CD4-positive, alpha-beta T cell treated with Interleukin-17A for 4 hours (primary cell): Measurements from ENCODE around the gene TPGS2.
A peak's percentile ranks its signal among the peaks of the same experiment; 100 is the strongest.
"Not testable (repeated sequence)": the region's sequence is repeated elsewhere in the genome, so short reads cannot be mapped to it uniquely, and the experiment has no call there.

Experiments
- DNase-seq: peaks from one replicate; pipeline ENCODE4 v3.0.0-alpha.2; 2020; ENCODE audit warnings: mixed read lengths

TPGS2 gene

DNA sequence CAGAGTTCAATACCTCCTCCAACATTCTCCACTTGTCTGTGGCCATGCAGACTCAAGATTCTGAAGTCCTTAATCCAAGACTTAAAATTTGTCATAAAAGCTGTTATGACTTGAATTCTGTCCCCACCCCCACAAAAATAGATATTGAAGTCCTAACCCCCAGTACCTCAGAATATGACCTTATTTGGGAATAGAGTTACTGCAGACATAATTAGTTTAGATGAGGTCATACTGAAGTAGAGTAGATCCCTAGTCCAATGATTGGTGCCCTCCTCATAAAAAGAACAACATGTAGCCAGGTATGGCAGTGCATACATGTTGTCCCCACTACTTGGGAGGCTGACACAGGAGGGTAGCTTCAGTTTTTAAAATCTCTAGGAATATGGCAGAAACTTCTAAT lies 9.2 kb downstream of the TPGS2 start:
- DNase-seq = no peak

DNA sequence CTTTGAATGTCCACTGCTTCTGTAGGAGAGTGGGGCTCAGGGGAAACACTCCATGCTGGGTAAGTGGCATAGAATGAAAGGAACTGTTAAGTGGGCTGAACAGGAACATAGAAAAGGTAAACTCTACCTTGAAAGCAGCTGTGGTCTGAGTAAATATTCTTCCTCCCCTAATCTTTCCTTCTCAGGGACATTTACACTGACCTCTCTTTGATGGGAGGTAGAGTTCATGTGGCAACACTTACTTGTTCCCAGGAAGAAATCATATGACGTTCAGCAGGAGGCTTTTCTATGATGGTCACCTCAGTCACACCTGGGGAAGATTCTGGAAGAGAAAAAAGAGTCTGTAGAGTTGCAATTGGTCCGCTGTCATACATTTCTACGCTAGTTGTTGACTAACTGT lies 10.2 kb downstream of the TPGS2 start:
- DNase-seq = no peak

DNA sequence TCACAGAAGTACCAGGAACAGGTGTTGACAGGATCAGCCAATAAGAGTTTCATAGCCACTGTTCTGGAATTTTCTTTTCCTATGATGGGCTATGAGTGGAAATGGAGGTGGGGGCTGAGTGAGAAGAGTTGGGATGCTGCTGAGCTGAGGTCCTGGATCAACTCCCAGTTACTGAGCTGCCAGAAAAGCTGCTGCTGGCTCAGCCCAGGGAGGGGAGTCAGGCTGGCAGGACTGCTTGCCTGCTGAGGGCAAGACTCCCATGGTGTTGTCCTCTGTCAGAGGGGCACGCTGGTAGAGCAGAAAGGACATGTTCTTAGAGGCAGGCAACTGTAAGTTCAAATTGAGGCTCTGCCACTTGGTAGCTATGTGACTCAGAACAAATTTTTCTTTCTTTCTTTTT lies 11.8 kb downstream of the TPGS2 start:
- no peak for DNase-seq

DNA sequence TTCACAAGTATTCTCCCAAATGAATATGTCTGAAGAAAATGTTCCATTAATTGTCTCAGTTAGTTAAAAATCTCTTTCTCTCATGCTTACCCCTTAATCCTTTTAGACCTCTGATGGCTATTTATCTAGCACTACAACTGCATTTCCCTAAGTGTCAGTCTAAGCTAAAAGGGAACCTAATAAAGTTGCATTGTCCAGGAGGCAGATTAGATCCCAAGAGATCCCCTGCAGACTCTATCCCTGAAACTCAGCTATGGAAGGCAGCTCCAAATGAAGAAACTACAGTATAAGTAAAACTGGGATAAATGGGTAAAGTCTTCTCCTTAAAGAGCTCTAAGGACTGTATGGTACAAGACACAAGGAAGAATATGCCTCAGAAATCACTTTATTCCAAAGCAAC lies 12.7 kb downstream of the TPGS2 start:
- not testable (repeated sequence) for DNase-seq

DNA sequence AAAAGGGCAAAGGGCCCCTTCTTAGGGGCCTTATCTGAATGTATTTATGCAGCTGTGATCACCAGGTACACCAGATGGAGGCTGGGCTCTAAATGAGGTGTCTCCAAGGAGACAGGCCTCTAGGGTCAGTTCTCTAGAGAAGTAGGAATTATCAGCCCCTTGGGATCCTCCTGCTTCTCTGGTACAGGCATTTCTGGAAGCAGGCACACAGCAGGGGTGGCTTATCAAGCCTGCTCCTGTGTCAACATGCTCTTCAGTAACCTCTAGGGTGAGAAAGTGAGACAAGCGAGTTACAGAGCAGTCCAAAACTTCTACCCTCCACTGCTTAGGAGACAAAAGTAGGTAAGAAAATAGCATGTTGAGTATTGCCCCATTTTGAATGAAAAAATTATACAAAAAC lies 13.8 kb downstream of the TPGS2 start:
- DNase-seq = no peak

DNA sequence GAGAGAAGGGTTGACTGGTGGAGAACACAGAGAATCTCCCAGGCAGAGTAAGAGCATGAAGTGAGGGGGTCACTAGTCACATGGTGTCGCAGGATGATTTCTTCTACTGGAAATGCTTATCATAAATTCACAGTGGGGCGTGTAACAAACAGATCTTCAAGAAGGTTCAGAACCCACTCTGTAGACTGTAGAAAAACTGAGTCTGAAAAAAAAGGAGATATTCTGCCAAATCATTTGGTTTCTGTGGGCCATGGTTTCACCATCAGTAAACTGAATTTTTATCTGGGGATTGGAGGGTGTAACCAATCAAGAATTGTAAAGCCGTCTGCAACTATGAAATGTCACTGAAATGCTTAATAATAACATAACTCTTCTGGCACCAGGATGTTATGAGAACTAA lies 15.0 kb downstream of the TPGS2 start:
- no peak for DNase-seq

DNA sequence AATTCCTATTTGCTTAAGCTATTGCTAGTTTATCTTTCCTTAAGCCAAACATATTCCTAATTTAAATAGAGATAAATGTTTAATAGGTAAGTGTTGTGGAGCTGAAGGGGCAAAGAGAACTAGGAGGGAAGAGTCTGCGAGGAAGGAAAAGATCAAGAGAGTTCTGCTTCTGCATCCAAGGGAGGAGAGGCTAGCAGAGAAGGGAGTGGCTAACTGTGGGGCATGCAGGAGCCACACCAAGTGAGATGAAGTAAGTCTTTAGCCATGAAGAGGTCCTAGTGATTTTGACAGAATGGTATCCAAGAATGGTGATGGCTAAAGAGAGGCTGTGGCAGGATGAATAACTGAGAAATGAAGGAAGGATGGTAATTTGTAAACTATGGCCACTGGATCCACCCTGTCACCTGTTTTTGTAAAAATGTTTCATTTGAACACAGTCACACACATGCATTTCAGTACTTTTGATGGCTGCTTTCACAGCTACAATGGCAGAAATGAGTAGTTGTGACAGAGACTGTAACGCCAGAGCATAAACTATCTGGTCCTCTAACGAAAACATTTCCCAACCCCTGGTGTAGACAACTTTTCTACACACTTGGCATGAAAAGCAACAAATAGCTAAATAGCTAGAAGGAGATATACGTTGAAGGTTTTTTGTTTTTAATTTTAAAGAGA lies 15.6 kb downstream of the TPGS2 start:
- no peak for DNase-seq

DNA sequence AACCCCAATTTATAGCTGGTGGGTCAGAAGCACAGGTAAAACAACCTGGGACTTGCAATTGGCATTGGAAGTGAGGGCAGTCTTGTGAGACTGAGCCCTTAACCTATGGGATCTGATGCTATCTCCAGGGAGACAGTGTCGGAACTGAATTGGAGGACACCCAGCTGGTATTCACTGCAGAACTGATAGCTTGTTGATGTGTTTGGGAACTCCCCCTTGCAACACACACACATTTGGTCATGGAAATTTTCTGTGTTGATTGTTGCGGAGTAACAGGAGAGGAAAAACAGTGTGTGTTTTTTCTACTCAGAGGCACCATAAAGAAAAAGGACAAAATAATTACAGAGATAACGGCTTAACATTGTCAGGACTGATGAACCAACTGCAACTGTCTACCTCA lies 16.1 kb downstream of the TPGS2 start:
- DNase-seq = no peak

DNA sequence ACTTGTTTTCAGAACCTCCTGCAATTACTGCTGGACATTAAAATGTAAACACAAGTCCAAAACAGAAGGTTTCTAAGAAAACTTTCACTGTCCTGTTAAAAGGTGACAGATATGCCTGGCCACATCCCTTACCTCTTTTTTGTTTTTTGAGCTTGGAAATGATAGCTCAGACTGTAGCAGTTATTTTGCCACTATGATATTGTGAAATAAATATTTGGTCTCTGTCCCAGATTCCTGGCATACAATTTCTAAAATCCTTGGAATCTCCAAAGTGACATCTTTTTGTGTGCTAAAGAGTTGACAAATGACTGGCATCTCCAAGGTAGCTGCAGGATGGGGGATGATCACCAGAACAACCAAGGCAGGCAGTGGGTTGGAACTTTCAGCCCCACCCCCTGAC lies 16.8 kb downstream of the TPGS2 start:
- no peak for DNase-seq

DNA sequence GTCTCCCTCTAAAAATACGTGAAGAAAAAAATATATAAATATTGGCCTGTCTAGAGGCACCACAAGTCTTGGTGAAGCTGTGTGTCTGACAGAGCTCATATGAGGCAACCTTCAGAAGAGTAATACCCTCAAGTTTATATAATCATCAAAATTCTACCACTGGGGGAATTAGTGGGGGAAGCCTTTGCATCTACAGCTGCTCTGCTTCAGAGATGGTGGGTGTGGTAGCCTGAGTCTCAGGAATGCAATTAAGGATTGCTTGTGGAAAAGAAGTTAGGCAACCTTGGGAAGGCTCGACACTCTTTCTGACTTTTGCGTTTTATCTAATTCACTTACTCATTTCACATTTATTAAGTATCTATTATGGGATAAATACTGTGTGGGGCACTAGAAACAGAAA lies 17.4 kb downstream of the TPGS2 start:
- DNase-seq = no peak

DNA sequence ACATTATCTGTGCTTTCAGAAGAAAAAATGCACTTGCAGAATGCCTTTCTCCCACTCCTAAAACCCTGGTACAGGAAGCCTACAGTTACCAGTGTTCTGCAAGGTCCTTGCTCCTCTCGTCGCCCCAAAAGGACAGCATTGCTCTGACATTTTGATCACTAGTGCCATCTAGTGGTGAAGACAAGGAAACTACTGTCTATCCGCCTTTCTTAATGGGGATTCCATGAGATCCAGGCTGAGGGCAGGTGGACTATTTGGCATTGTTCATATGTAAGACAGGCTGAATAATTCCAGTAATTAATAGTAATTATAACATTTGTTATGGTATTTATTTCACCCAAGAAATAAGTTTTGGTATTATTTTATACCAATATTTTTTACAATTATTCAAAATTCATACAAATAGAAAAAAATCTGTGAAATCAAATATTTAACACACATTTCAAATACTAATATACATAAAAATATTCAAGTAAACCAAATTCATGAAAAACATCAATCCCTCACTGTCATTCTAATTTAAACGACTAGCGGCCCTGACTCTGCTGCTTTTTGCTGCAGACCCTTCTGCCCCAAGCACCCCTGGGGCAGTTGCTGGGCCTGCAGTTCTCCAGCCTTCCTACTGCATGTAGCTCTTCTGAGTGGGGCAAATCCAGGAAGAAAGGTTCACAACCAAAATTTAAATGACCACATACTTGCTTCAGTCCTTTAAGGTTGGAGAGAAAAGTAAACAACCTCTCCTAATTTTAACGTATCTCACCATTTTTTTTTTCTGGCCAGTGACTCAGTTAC lies 19.0 kb downstream of the TPGS2 start:
- peak; percentile 50 for DNase-seq

DNA sequence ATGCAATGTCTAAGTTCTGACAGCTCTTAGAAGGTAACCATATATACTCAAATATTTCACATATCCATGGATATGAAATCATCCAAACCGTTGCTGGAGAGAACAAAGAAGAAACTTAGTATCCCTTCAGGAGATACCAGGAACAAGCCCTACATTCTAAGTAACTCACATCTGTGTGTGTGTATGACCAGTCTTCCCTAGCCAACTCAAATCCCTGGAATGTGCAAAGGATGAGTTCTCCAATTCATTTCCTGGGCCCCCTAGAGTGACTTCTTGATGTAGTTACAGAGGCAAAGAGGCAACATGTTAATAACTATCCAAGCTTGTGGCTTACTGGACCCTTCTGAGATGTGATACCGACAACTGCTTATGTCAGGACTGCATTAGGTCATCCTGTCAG lies 20.1 kb downstream of the TPGS2 start:
- no peak for DNase-seq

DNA sequence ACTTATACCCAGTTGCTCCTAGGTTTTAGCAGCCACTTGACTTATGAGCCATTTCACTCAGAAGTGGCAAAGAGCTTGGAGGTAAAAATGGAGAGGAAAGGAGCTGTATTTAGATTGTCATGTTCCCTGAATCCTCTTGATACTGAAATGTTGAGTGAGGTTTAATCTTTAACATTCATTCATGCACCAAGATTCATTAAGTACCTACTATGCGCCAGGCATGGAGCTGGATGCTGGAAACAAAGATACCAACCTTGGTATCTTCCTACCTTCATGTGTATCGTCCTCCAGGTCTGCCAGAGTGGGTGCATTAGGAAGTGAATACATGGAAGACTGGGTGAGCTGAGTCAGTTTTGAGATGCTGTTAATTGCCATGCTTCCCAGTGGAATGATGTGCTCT lies 23.7 kb downstream of the TPGS2 start:
- no peak for DNase-seq

DNA sequence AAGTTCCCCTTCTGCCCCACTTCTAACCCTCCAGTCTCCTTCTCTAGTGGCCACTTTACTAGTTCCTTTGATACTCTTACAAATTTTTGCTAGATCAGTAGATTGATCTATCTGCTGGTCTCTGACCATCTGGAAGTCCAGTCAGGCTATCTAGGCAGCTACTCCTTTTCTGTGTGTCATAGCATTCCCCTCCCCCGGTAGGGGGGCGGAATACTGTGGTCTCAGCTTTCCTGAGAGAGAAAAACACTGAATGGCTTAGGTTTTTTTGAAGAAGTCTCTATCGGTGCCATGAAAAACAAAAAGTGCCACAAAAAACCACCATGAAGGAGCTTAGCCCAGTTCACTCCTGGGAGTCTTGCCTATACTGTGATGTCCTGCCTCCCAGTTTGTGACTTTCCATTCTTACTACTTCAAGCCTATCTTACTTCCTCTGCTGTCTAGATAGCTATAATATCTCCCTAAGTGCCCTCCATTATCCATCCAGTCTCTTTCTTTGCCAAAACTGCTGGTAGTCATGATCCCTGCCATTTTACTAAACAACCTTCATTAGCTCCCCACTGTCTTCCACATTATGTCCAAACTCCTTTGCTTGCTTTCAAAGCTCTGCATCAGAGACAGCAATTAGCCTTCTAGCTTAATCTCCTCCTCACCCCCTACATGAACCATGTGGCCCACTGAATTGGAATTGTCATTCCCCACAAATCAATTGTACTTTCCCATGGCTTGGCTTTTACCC lies 29.9 kb downstream of the TPGS2 start:
- no peak for DNase-seq

DNA sequence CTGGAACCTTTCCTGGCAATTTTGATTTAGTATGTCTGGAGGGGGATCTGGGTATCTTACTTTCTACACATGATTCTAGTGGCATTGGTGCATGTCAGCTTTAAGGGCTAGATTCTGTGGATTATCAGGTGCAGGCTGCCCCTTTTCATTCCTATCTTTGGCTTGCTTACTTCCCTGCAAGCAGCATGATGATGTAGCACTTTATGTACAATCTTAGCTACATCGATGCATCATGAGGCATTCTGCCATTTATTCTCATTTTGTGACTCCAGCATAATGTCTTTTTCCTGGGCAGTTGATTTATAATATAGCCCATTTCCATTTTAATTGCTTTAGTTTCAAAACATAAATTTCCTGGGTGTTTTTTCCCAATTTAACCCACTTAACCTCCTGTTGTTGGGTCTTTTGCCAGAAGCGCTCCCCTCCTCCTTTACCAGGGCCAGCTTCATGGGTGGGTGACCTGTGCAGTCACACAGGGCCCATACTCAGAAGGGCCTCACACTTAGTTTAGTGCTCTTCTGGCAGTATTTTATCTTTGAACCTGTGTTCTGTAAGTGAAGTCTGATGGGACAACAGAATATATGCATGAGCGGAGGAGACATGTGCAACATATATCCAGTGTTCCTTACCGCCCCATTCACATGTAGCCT lies 36.0 kb downstream of the TPGS2 start:
- DNase-seq = no peak

DNA sequence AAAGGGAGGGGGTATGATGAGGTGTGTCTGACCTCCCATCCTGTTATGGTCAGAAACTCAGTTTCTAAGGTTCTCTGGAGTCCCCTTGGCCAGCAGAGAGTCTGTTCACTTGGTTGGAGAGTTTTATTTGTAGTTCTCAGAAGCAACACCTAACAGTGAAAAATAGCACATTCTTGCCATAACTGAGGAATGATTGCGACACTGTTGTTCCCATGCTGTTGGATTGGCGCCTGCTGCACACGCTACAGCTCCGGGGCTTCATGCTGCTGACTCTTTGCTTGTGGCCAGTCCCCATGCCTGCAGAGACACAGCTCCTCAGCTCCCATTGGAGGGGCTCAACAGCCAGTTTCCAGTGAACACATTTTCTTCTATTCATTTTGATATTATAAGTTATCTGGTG lies 42.1 kb downstream of the TPGS2 start:
- no peak for DNase-seq

DNA sequence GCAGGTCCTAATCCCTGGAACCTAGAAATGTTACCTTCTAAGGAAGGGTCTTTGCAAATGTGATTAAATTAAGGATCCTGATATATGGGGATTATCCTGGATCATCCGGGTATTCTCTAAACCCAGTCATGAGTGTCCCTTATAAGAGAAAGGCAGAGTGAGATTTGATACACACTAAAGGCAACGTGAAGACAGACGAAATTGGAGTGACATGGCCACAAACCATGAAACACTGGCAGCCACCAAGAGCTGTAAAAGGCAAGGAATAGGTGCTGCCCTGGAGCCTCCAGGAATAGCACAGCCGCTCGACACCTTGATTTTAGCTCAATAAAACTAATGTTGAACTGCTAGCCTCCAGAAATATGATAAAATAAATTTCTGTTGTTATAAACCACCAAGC lies 45.0 kb downstream of the TPGS2 start:
- DNase-seq = no peak

DNA sequence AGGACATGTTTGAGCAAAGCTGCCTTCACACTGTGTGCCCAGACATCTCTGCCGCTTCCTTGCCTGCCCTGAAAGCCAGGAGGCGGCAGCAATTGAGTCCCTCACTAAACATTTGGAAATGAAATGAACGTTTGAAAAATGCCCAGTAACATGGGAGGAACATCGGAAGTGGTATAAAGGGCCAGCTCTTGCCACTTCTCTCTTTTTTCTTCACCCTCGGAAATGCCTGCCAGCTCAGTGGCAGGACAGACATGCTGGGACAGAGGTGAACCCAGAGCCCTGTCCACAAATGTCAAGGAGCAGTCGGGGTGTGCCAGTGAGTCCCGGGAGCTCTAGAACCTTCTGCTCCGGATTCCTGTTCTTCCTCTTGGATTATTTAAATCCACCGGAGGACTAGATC lies 46.1 kb downstream of the TPGS2 start:
- DNase-seq = no peak

DNA sequence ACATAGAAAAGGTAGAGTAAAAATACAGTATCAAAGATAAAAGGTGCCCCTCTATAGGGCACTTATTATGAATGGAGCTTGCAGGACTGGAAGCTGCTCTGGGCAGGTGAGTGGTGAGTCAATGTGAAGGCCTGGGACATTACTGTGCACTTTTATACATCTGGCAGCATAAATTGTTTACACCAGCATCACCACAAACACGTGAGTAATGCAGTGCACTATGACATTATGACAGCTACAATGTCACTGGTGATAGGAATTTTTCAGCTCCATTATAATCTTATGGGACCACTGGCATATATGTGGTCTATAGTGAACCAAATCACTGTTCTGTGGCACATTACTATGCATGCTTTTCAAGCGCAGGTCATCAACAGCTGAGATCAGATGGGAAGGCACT lies 48.1 kb downstream of the TPGS2 start:
- DNase-seq = no peak

DNA sequence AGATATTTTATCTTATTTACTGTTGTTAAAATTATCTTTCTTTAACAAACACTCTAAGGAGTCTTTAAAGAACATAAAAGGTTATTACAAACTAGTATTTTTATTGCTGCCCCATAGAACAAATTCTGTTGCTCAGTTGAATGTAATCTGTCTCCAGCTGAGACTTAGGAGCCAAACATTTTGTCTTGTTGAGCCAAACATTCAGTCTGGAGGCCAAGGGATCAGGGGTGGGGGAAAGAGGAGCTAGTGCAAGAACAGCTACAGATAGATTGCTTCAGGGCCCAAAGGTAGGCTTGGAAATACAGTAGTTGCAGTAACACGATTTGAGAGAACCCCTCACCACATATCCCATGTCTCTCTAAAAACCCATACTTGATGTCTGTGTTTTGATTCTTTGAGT lies 51.2 kb downstream of the TPGS2 start:
- DNase-seq = no peak

DNA sequence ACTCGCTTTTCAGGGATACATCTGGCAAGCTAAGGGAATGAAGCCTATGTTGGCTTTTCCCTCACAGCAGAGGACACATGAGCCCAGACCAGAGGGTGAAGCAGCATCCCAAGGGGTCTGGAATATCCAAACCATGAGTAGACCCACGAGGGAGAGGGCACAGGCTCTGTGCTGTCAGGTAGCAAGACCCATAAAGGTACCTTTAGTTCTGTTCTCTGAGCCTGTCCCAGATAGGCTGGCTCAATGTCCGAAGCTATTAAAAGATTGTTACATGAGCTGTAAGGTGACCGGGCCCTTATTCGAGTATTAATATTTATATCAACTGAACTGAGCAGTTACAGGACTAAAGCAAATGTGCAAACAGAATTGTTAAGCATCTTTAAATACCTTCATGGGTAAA lies 52.2 kb downstream of the TPGS2 start:
- DNase-seq = no peak

DNA sequence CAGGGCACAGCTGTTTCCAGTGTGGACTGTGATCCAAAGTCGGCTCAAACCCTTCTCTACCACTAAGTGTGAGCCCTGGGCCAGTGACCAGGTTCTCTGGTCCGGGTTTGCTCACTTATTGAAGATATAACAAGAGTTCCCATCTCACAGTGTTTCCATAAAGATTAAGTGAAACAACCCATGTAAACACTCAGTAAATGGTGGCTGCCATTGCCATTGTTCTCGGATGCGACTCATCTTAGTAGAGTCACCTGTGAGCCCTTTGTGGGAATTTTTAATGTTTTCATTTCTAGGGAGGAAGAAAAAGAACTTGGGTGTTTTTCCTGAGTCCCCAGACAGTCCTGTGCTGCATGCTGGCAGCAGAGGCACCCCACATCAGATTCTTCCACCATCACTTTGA lies 53.4 kb downstream of the TPGS2 start:
- no peak for DNase-seq

DNA sequence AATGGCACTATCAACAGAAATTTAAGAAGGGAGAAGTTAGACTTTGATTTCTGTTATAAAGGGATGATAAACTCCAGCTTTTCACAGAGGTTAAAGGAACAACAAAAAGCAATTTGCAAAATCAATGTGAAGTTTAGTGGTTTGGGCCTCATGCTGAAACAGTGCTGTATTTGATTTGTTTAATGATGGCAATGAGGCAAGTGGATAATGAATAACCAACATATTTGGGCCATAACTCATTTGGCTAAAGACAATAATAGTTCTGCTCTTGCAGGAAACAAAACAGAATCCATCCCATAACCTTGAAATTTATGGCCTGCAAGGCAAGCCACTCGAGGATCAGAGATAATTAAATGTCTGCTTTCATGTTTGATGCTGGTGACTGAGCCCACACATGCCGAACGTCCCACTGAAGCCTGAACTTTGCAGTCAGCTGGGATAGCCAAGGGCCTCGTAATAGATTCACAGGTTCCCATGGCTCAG lies 56.5 kb downstream of the TPGS2 start:
- DNase-seq = no peak
